CD4-positive, alpha-beta T cell treated with Interferon alpha-2 for 1 hour (primary cell): Measurements from ENCODE around the gene RHBG.
"Not testable (repeated sequence)": the region's sequence is repeated elsewhere in the genome, so short reads cannot be mapped to it uniquely, and the experiment has no call there.

ENCODE experiments used
- DNase-seq, 2 donors: peaks; one replicate each; pipeline ENCODE4 v3.0.0-alpha.2; 2020 to 2022

Gene RHBG, protein sequence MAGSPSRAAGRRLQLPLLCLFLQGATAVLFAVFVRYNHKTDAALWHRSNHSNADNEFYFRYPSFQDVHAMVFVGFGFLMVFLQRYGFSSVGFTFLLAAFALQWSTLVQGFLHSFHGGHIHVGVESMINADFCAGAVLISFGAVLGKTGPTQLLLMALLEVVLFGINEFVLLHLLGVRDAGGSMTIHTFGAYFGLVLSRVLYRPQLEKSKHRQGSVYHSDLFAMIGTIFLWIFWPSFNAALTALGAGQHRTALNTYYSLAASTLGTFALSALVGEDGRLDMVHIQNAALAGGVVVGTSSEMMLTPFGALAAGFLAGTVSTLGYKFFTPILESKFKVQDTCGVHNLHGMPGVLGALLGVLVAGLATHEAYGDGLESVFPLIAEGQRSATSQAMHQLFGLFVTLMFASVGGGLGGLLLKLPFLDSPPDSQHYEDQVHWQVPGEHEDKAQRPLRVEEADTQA

DNA sequence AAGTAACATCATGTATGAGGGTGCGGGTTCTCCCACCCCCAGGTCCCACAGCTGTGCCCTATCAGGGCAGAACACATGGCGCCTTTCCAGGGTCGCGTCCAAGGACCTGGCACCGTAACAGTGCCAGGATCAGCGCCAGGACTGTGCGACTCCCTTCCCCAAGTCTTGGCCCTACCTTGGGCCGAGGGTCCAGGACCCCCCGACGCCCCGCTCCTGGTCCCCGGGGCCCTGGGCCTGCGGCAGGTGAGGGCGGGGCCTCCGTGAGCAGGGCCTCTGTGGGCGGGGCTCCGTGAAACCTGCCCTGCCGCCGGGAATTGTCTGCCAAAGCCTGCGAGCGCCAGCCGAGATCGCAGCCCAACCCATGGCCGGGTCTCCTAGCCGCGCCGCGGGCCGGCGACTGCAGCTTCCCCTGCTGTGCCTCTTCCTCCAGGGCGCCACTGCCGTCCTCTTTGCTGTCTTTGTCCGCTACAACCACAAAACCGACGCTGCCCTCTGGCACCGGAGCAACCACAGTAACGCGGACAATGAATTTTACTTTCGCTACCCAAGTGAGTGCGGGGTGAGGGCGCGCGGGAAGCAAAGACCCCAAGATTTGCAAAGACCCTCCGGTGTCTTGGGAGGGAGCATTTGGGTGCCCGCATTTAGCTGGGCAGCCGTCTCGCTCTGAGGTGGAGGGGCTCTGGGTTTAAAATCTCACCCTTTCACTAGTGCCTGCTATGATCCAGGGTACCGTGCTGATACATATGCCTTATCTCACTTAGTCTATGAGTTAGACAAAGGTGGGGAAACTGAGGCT, at the start of gene RHBG:
Gene RHBG (plus strand): TSS at position 323 of the 796 bp plus-strand sequence. CDS start 39 bp downstream, at position 362.
- peak in 1 of 2 donors; percentile 9 for DNase-seq

DNA sequence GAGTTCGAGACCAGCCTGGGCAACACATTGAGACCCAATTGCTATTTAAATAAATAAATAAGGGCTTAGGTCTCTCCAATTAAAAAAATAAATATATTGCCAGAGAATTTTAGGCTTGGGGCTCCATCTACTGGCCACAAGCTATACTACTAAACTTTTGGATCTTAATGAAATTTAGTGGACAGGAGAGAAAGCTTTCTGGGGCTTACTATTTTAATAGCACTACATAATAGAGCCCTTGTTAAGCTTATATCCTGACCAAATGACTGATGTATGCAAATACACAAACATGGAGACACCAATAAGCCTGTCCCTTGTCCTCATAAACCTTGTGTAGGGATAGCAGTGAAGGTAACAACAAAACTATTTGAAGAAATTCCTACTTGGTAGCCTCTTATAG, 49.3 kb upstream of the RHBG start:
- peak in 1 of 2 donors; percentile 50 for DNase-seq

DNA sequence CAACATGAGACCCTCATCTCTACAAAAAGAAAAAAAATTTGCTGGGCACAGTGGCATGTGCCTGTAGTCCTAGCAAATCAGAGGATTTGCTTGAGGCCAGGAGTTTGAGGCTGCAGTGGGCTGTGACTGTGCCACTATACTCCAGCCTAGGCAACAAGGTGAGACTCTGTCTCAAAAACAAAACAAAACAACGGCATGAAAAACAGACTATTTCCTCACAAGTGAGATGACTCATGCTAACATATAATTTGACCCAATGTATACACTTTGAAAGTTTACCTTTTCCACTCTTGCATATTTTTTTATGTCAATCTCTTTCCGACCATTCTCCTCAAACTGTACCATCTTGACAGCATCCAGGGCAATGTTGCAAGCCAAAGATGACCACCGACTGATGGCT, 48.5 kb upstream of the RHBG start:
- DNase-seq: no peak

DNA sequence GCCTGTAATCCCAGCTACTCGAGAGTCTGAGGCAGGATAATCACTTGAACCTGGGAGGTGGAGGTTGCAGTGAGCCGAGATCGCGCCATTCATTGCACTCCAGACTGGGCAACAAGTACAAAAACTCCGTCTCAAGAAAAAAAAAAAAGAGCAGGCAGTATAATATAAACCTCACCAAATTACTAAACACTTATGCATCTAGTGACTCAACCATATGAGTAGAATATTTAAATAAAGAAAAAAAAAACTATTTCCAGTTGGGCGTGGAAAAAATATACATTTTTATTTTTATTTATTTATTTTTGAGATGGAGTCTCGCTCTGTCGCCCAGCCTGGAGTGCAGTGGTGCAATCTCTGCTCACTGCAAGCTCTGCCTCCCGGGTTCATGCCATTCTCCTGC, 45.8 kb upstream of the RHBG start:
- DNase-seq: not testable (repeated sequence)

DNA sequence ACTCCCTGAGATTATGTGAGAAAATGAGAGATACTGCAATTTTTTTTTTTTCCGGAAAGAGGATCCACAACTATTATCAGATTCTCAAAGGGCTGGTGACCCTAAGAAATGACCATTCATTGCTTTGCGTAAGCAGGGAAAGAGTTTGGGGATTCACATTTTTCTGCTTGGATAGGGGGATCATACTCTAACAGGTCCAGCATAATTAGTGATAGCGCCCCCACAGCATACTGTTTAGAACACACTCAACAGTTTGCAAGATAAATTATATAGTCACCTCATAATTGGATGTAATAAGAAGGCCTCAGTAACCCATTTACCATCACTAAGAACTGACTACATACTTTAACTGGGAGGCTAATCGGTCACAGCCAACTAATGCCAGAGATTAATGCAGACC, 32.8 kb upstream of the RHBG start:
- peak in 1 of 2 donors; percentile 11 for DNase-seq

DNA sequence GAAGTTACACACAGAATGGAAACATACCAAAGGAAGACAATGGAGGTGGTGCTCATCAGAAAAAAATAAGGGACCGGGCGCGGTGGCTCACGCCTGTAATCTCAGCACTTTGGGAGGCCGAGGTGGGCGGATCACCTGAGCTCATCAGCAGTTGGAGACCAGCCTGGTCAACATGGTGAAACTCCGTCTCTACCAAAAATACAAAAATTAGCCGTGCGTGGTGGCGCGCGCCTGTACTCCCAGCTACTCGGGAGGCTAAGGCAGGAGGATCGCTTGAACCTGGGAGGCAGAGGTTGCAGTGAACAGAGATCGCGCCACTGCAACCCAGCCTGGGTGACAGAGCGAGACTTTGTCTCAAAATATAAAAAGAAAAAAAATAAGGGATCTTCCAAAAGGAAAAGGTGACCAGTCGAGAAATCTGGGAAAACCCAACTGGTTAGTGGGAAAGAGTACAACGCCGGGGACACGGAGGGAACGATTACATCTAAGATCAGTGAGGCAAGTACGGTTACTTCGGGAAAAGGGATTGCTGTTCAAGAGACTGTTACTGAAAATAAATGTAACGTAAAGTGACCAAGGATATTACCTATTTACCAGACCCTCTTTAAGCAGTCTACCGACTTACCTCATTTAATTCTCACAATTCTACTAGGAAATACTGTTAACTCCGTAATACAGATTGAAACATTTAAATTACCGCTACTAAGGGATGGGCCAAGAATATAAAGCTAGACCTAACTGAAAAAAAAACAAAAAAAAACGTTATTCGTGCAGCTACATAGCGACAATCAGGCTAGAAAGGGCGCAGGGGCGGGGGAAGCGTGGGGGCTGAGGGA, 31.7 kb upstream of the RHBG start:
- no peak for DNase-seq

DNA sequence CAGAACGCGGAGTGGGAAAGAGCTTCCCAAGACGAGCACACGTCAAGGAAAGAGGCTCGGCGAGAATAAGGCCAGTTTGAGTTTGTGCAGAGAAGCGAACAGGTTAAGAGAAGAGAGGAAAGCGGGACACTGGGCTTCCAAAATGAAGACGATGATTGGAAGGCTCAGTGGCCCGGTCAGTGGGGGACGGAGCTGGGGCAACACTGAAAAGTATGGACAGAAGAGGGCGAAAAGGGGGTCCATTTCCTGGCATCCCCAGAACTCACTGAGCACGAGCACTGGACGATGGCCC, 31.2 kb upstream of the RHBG start:
- no peak for DNase-seq

DNA sequence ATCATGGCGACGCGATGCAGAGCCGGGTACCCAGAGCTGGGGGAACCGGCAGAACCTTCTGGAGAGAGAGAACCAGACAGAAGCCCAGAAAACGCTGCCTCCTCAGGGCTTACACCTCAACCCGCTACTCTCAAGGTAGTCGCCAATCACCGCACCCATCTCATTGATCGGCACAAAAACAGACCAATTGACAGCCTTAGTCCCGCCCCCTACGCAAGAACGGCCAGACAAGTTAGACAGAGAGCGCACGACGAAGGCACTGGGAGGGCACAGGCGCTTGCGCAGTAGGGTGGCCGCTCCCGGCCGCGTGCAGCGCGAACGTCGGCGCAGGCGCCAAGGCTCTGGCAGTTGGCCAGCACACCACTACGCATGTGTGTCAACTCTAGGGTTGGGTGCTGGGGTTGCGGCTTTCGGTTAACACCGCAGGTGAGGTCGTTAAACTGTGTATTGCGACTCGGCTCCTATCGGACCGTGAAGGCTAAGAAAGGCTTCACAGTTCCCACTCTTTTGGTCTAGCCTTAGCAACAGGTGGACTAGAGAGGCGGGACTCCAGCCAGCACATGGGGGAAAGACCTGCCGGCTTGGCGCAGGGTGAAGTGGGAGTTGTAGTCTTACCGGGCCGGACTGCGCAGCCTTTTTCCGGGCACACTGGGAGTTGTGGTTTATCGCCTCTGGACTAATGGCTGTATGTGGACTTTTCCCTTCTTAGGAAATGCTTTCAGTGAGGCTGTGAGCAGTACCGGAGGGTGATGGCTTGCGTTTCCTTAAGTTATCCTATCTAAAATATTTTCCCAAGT, 30.6 kb upstream of the RHBG start, which contains the start of the genes CCT3 and TSACC:
Gene CCT3 (minus strand): TSS at position 113 of the 797 bp plus-strand sequence. CDS start 108 bp downstream, at position 5.
Gene TSACC (plus strand): TSS at position 347 of the 797 bp plus-strand sequence. CDS start 1,232 bp downstream, outside the sequence.
- DNase-seq: peak; percentile 99 to 100

DNA sequence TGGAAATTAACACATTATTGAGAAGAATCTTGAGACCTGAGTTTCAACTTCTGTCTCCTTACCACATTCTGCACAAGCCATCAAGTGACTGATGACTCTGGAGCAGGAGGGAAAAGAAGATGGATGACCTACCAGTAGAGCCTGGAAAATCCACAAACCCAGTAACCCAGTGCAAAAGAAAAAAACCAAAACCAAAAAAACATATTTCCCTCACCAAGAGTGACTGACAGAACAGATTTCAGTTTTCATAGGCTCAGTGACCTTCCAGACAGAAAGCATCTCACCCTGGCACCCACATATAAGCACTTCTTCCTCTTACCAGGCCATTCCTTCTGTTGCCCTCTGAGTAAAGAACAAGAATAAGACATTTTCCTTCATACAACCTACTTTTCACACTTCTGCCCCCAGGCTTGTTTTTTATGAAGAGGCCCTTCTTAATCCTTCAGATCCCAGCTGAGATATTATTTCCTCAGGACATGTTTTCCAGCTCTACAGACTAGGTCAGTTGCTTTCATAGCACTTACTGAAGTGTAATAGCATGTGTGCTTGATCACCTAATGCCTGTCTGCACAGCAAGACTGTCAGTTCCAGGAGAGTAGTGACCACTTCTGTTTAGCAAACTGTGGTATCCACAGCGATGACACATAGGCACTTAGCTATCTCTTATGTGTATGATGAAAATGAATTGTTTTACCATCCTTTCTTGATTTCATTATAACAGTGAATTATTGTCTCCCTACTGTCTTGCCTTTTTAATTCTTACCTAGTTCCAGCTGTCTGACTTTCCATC, 26.6 kb upstream of the RHBG start:
- DNase-seq: no peak

DNA sequence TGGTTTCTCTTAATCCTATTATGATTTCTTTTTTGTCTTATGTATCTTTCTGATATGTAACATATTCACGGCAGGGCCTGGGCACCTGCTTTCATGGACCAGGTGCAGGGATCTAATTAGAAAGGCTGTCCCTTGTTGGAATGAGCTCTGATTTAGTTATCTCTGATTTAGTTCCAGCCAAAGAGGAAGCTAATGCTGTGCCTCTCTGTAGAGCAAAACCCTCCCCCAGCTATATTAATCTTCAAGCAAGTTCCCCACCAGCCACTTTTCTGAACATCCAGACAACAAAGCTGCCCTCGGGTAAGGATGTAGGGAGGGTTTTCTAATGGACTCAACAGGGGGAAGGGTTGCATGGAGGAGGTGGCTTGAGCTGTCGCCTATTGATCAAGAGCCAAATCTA, 24.6 kb upstream of the RHBG start:
- DNase-seq: no peak

DNA sequence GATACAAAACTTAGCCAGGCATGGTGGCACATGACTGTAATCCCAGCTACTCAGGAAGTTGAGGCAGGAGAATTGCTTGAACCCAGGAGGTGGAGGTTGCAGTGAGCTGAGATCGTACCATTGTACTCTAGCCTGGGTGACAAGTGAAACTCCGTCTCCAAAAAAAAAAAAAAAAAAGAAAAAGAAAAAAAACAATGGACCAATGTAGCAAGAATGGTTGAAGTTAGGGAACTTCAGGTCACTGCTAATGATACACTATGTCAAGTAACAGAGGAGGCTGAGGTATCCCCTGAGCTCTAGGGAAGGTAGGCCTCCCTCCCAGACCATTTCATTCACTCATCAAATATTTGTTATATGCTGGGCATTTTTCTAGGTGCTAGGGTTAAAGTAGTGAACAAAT, 23.0 kb upstream of the RHBG start:
- not testable (repeated sequence) for DNase-seq

DNA sequence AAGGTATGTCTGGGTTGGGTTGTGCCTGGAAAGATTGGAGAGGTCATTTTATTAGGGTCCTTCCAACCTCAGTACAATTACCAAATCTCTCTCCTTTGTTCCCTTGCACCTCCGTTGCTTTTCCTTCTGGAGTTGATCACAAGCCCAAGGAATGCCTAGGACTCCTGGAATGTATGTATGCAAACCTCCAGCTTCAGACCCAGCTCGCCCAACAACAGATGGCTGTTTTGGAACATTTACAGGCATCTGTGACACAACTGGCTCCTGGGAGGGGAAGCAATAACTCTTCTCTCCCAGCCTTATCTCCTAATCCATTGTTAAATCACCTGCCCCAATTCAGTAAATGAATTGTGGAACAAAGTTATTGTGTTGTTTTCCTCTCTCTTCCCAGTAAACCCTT, 22.4 kb upstream of the RHBG start:
- no peak for DNase-seq

DNA sequence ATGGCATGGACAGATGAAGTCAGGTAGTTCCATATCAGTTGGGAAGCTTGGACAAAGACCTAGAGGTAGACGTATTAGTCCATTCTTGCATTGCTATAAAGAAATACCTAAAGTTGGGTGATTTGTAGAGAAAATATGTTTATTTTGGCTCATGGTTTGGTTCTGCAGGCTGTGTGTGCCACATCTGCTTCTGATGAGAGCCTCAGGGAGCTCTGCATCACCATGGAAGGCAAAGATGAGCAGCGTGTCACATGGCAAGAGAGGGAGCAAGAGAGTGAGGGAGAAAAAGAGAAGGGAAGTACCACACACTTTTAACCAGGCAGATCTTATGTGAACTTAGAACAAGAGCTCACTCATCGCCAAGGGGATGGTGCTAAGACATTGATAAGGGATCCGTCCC, 21.7 kb upstream of the RHBG start:
- DNase-seq: no peak

DNA sequence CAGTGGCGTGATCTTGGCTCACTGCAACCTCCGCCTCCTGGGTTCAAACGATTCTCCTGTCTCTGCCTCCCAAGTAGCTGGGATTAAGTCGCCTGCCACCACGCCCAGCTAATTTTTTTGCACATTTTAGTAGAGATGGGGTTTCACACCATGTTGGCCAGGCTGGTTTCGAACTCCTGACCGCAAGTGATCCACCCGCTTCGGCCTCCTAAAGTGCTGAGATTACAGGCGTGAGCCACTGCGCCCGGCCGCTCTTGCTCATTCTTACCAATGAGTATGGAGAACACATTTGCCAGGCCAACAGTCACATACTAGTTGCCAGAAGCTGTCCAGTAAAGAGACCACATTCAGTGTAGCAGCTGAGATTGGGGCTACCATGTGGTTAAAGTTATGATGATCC, 16.5 kb upstream of the RHBG start:
- not testable (repeated sequence) for DNase-seq

DNA sequence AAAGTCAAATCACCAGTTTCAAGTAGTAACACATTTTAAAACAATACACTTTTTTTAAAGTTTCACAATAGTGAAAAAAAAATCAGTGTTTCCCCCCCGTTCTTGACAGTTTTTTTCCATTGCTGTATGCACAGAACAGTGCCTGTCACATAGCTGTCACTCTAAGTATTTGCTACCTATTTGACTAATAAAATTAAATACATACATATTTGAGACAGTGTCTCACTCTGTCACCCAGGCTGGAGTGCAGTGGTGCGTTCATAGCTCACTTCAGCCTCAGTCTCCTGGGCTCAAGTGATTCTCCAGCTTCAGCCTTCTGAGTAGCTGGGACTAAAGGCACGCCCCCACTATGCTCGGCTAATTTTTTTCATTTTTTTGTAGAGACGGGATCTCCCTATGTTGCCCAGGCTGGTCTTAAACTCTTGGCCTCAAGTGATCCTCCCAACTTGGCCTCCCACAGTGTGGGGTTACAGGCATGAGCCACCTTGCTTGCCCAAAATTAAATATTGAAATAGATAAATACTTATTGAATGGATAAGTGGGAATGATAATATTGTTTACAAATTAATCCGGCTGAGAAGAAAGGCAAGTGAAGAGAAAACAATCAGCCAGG, 12.6 kb upstream of the RHBG start:
- DNase-seq: no peak

DNA sequence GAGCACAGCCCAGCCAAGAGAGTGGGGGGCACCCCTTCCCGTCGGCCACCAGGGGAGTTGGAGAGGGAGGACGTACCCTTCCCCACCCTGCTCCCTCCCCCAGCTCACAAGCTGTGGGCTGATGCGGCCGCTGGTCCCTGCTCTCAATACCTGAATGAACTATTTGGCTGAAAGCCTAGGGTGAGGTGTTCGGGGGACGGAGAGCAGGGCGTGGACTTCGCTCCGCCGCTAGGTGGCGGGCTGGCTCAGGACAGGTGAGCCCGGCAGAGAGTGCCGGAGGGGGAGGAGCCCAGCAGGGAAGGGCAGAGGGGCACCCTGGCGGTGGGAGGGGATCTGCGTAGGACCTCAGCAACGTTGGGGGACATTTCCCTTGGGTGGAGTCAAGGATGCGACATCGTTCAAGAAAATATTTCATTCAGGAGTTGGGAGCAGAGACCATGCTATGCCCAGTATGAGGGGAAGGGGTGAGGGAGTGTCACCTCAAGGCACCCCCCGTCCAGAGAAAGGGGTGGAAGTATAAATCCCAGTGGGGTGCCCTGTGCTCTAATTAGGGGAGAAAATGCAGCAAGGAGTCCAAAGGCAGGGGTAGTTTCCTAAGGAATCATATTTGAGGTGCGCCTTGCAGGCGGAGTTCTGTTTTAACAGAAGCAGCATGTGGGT, 12.0 kb upstream of the RHBG start:
- DNase-seq: peak; percentile 71 to 77

DNA sequence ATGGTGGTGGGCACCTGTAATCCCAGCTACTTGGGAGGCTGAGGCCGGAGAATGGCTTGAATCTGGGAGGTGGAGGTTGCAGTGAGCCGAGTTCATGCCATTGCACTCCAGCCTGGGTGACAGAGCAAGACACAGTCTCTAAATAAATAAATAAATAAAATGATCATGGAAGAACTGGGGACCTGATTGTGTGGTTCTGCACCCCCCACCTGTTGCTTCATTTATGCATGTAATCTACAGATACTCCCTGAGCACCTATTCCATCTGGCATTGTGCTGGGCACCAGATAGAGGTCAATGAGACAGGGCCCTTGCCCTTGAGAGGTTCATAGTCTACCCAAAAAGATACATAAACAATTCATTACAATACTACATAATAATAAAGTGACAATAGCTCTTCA, 11.0 kb upstream of the RHBG start:
- DNase-seq: no peak

DNA sequence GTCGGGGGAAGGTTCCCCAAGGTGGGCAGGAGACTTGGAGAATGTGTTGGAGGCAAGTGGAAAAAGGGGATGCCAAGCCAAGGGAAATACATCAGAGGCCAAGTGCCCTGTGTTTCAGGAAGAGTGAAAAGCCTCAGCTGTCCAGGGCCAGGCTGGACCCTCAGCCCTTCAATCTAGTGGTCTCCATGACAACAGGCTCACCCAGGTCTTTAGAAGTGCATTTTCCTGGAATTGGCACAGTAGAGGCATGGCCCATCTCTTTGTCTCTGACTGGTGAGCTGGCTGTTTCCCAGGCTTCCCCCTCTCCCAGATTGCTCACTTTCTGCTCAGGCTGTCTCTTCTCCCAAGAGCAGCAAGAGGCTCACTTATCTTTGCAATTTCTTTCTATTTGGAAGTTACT, 10.4 kb upstream of the RHBG start:
- no peak for DNase-seq

DNA sequence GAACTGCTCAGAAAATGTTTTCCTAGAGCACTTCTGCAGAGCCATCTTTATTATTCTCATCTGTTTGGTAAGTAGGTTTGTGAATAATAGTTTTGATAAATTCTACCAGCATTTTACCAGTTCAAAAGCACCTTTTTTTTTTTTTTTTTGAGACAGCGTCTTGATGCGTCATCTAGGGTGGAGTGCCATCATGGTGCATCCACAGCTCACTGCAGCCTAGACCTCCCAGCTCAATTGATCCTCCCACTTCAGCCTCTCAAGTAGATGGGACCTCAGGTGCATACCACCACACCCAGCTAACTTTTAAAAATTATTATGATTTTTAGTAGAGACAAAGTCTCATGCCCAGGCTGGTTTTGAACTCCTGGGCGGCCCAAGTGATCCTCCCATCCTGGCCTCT, 9.8 kb upstream of the RHBG start:
- no peak for DNase-seq

DNA sequence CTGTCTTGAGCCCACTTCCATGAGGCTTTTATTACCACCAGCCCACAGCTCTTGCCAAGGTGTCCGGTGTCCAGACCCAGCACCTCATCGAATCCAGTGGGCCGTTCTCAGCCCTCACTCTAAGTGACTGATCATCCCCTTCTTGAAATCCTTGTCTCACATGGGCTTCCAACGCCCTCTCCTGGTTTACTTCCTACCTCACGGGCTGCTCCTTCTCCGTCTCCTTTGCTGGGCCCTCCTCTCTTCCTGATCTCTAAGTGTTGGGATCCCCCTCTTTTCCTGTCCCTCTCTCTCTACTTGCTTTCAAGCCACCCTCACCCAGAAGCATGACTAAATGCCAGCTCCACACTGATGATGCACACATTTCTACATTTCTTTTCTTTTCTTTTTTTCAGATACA, 9.0 kb upstream of the RHBG start:
- DNase-seq: no peak
